Suprapubic skin (tissue), 4 donors: ENCODE measurements around the gene WNT7A.

ENCODE experiments used
- CTCF ChIP-seq, 2 donors: fragments of 200-600 bp in 1 of 2; fragments of 450-650 bp in 1 of 2; sonication (generic) in 1 of 2; IDR thresholded peaks; one replicate each; pipeline ENCODE4 v1.5.1; 2016 to 2019; ENCODE audit warnings: antibody characterized with exemption in 2 of 2, mild to moderate bottlenecking in 1 of 2, moderate library complexity in 1 of 2
- EP300 ChIP-seq: sonication (generic); formaldehyde crosslinking; IDR thresholded peaks from one replicate; pipeline ENCODE4 v1.6.1; 2017; ENCODE audit warnings: antibody characterized with exemption
- POLR2A ChIP-seq, 2 donors: fragments of 450-650 bp; IDR thresholded peaks; one replicate each; pipeline ENCODE4 v1.6.1; 2017; ENCODE audit warnings: antibody characterized with exemption in 2 of 2, mild to moderate bottlenecking in 2 of 2, moderate library complexity in 2 of 2
- POLR2AphosphoS5 ChIP-seq, 3 donors: sonication (generic); formaldehyde crosslinking; IDR thresholded peaks; one replicate each; pipeline ENCODE4 v1.6.1; 2017; ENCODE audit warnings: antibody characterized with exemption in 3 of 3

- TF ChIP-seq CTCF (IDR thresholded peaks at IDR 0.05) = no peak
- TF ChIP-seq POLR2AphosphoS5 (IDR thresholded peaks at IDR 0.05) = no peak
- TF ChIP-seq POLR2A (IDR thresholded peaks at IDR 0.05) = no peak
- TF ChIP-seq EP300 = no peak
Observed at GRCh38 chr3:13792051-13792490, 87.8 kb downstream of the WNT7A start.
